ENCODE results near the gene PIEZO2.

DNA sequence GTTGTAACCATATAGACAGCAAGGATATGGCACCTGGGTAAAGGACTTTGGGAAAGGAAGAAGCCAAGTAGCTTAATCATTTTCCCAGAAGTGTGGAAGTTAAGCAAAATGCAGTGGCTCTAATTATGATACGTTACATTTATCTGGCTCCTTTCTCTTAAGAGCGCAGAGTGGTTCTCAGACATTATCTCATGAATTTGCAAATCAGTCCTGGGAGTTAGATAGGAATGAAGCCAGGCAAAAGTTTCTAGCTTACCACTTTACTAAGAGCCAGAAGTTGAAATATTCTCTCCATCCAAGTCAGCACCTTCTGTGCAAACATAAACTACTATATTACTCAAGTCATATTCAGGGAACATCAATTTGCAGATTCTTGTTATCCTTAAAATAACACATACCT lies 10.9 kb upstream of the PIEZO2 start:
- no peak for TF ChIP-seq RARB (CRISPR knock-in tag; IDR thresholded peaks at IDR 0.05)
- TF ChIP-seq ZC3H10 (CRISPR knock-in tag; IDR thresholded peaks at IDR 0.05) = no peak
- TF ChIP-seq BACH2 (CRISPR knock-in tag; IDR thresholded peaks at IDR 0.05; ENCODE audit: borderline replicate concordance) = no peak
- TF ChIP-seq GLIS3 (CRISPR knock-in tag; IDR thresholded peaks at IDR 0.05) = no peak
- no peak for TF ChIP-seq ZFP3 (CRISPR knock-in tag; IDR thresholded peaks at IDR 0.05)
- TF ChIP-seq TOX (CRISPR knock-in tag; IDR thresholded peaks at IDR 0.05; ENCODE audit: borderline replicate concordance) = no peak
- TF ChIP-seq, protein P1, sequence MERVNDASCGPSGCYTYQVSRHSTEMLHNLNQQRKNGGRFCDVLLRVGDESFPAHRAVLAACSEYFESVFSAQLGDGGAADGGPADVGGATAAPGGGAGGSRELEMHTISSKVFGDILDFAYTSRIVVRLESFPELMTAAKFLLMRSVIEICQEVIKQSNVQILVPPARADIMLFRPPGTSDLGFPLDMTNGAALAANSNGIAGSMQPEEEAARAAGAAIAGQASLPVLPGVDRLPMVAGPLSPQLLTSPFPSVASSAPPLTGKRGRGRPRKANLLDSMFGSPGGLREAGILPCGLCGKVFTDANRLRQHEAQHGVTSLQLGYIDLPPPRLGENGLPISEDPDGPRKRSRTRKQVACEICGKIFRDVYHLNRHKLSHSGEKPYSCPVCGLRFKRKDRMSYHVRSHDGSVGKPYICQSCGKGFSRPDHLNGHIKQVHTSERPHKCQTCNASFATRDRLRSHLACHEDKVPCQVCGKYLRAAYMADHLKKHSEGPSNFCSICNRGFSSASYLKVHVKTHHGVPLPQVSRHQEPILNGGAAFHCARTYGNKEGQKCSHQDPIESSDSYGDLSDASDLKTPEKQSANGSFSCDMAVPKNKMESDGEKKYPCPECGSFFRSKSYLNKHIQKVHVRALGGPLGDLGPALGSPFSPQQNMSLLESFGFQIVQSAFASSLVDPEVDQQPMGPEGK (CRISPR knock-in tag; IDR thresholded peaks at IDR 0.05; ENCODE audit: borderline replicate concordance) = no peak
- TF ChIP-seq POU6F1 (CRISPR knock-in tag; IDR thresholded peaks at IDR 0.05; ENCODE audit: borderline replicate concordance, low read depth) = no peak
- TF ChIP-seq ZNF565 (CRISPR knock-in tag; conservative IDR thresholded peaks at IDR 0.05; ENCODE audit: low read depth) = no peak
- TF ChIP-seq ARNTL (CRISPR knock-in tag; IDR thresholded peaks at IDR 0.05; ENCODE audit: borderline replicate concordance, low read depth) = no peak
- TF ChIP-seq, protein P2, sequence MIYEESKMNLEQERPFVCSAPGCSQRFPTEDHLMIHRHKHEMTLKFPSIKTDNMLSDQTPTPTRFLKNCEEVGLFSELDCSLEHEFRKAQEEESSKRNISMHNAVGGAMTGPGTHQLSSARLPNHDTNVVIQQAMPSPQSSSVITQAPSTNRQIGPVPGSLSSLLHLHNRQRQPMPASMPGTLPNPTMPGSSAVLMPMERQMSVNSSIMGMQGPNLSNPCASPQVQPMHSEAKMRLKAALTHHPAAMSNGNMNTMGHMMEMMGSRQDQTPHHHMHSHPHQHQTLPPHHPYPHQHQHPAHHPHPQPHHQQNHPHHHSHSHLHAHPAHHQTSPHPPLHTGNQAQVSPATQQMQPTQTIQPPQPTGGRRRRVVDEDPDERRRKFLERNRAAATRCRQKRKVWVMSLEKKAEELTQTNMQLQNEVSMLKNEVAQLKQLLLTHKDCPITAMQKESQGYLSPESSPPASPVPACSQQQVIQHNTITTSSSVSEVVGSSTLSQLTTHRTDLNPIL (CRISPR knock-in tag; IDR thresholded peaks at IDR 0.05; ENCODE audit: low read depth) = no peak

Measured in SK-N-SH treated with all-trans-retinoic acid at 6 μM for 48 hours (cell line).